H1 (cell line): ENCODE data around the gene OGDHL. TPM values are rescaled to one million over a fixed set of nuclear protein-coding genes. Genes with fewer than 3 reads are reported as not detected.

Source experiments
- CTCF ChIA-PET: fragments of 300-600 bp; sonication (Branson Sonifier 250); formaldehyde crosslinking; loops from one replicate; lab custom pipeline; 2021; ENCODE audit not compliant: partially characterized antibody; lab: Charles Lee
- POLR2A ChIA-PET: fragments of 300-600 bp; sonication (Branson Sonifier 250); formaldehyde crosslinking; loops from one replicate; lab custom pipeline; 2021; ENCODE audit warnings: inconsistent platforms; ENCODE audit not compliant: partially characterized antibody; lab: Charles Lee
- DNase-seq, 2 experiments: peaks; one replicate each; pipeline versions ENCODE4 v3.0.0 to v3.0.0-alpha.2; 2010 to 2022; ENCODE audit warnings: low spot score in 2 of 2, low read depth in 1 of 2, mixed read lengths in 1 of 2
- FAIRE-seq: peaks from 2 replicates; lab custom pipeline; 2011; peaks lifted over from hg19 to GRCh38; lab: Jason Lieb, UNC
- H2AFZ ChIP-seq: 2 replicates; pipeline ENCODE4 v1.8.1; 2012; ENCODE audit warnings: low read length, inconsistent platforms
- H2AK5ac ChIP-seq: 2 replicates; pipeline ENCODE4 v1.6.1; 2013; ENCODE audit warnings: low read depth, low read length
- H2BK120ac ChIP-seq: replicated peaks from 2 replicates; pipeline ENCODE3; 2013; ENCODE audit warnings: low read depth, low read length, inconsistent platforms
- H2BK12ac ChIP-seq: 2 replicates; pipeline ENCODE4 v1.6.1; 2013; ENCODE audit warnings: low read depth, low read length
- H2BK15ac ChIP-seq: 2 replicates; pipeline ENCODE4 v1.6.1; 2013; ENCODE audit warnings: low read length
- H2BK20ac ChIP-seq: 2 replicates; pipeline ENCODE4 v1.6.1; 2013; ENCODE audit warnings: low read length
- H2BK5ac ChIP-seq: 2 replicates; pipeline ENCODE4 v1.6.1; 2013; ENCODE audit warnings: low read depth, low read length
- H3K14ac ChIP-seq: 2 replicates; pipeline ENCODE4 v1.6.1; 2013; ENCODE audit warnings: inconsistent platforms; ENCODE audit not compliant: insufficient read length
- H3K18ac ChIP-seq: 2 replicates; pipeline ENCODE4 v1.6.1; 2013; ENCODE audit warnings: low read length; ENCODE audit errors: extremely low read depth
- H3K23ac ChIP-seq: 2 replicates; pipeline ENCODE4 v1.6.1; 2013; ENCODE audit warnings: inconsistent platforms; ENCODE audit not compliant: insufficient read length
- H3K23me2 ChIP-seq: 2 replicates; pipeline ENCODE4 v1.6.1; 2013; ENCODE audit warnings: low read depth, low read length
- H3K27ac ChIP-seq: 2 replicates; pipeline ENCODE4 v1.6.1; 2011; ENCODE audit warnings: low read depth, low read length, inconsistent platforms
- H3K27me3 ChIP-seq, 4 experiments: replicated peaks in 1 of 4; 1 replicate in 1 of 4; 2 replicates in 3 of 4; pipeline versions ENCODE4 v1.6.1 to v1.8.1; 2011 to 2013; ENCODE audit warnings: low read length in 3 of 4, mild to moderate bottlenecking in 3 of 4, inconsistent platforms in 2 of 4, mixed read lengths in 2 of 4, moderate library complexity in 1 of 4; ENCODE audit not compliant: control insufficient read depth in 3 of 4, insufficient read depth in 3 of 4; ENCODE audit errors: extremely low read depth in 1 of 4
- H3K36me3 ChIP-seq, 4 experiments: 2 replicates each; pipeline versions ENCODE4 v1.6.1 to v1.8.1; 2011 to 2013; ENCODE audit warnings: mild to moderate bottlenecking in 4 of 4, low read length in 3 of 4, moderate library complexity in 2 of 4, control low read depth in 1 of 4, inconsistent platforms in 1 of 4; ENCODE audit not compliant: insufficient read depth in 4 of 4, control insufficient read depth in 2 of 4
- H3K4ac ChIP-seq: replicated peaks from 2 replicates; pipeline ENCODE3; 2013; ENCODE audit warnings: low read length, low read depth, mixed read lengths, inconsistent platforms; ENCODE audit not compliant: insufficient read length
- H3K4me1 ChIP-seq, 4 experiments: replicated peaks in 1 of 4; 1 replicate in 1 of 4; 2 replicates in 3 of 4; pipeline versions ENCODE4 v1.6.1 to v1.8.1; 2011 to 2013; ENCODE audit warnings: low read length in 3 of 4, inconsistent platforms in 2 of 4, mixed read lengths in 1 of 4; ENCODE audit not compliant: insufficient read depth in 4 of 4, control insufficient read depth in 3 of 4
- H3K4me2 ChIP-seq, 2 experiments: 2 replicates each; pipeline versions ENCODE4 v1.6.1 to v1.8.1; 2011 to 2013; ENCODE audit warnings: low read depth in 2 of 2, low read length in 2 of 2, control low read depth in 1 of 2, inconsistent platforms in 1 of 2, mild to moderate bottlenecking in 1 of 2; ENCODE audit not compliant: insufficient read depth in 1 of 2
- H3K4me3 ChIP-seq, 4 experiments: fragments of 200-600, 300-600 bp in 1 of 4; sonication (generic), shearing (Covaris generic), sonication (Bioruptor Twin) in 1 of 4; 2 replicates each; pipeline versions ENCODE4 v1.5.1 to v1.8.1; 2011 to 2016; ENCODE audit warnings: low read length in 4 of 4, low read depth in 3 of 4, control low read depth in 2 of 4, inconsistent platforms in 2 of 4, mild to moderate bottlenecking in 2 of 4, mixed read lengths in 1 of 4, moderate library complexity in 1 of 4; ENCODE audit not compliant: insufficient read depth in 2 of 4; ENCODE audit errors: extremely low read depth in 1 of 4
- H3K56ac ChIP-seq: replicated peaks from 2 replicates; pipeline ENCODE3; 2013; ENCODE audit warnings: low read depth, mild to moderate bottlenecking, mixed read lengths, low read length, inconsistent platforms; ENCODE audit not compliant: insufficient read length
- H3K79me1 ChIP-seq: 2 replicates; pipeline ENCODE4 v1.6.1; 2013; ENCODE audit warnings: low read depth, low read length, control low read depth
- H3K79me2 ChIP-seq, 2 experiments: 2 replicates each; pipeline versions ENCODE4 v1.6.1 to v1.8.1; 2012 to 2013; ENCODE audit warnings: low read length in 2 of 2, mild to moderate bottlenecking in 2 of 2, inconsistent platforms in 1 of 2; ENCODE audit not compliant: insufficient read depth in 2 of 2, control insufficient read depth in 1 of 2
- H3K9ac ChIP-seq, 4 experiments: replicated peaks in 1 of 4; 1 replicate in 1 of 4; 2 replicates in 3 of 4; pipeline versions ENCODE4 v1.6.1 to v1.8.1; 2011 to 2013; ENCODE audit warnings: low read depth in 3 of 4, low read length in 3 of 4, control low read depth in 2 of 4, mild to moderate bottlenecking in 2 of 4, moderate library complexity in 2 of 4, inconsistent platforms in 1 of 4; ENCODE audit errors: extremely low read depth in 1 of 4
- H3K9me3 ChIP-seq, 2 experiments: 2 replicates each; pipeline versions ENCODE4 v1.6.1 to v1.8.1; 2012 to 2013; ENCODE audit warnings: mild to moderate bottlenecking in 2 of 2, moderate library complexity in 2 of 2, control low read depth in 1 of 2, inconsistent platforms in 1 of 2, low read depth in 1 of 2, low read length in 1 of 2, mixed read lengths in 1 of 2; ENCODE audit not compliant: insufficient read depth in 2 of 2
- H4K20me1 ChIP-seq, 2 experiments: replicated peaks in 1 of 2; 2 replicates each; pipeline versions ENCODE3 to v1.8.1; 2011 to 2013; ENCODE audit warnings: inconsistent platforms in 2 of 2, low read length in 2 of 2, mild to moderate bottlenecking in 1 of 2; ENCODE audit not compliant: insufficient read depth in 2 of 2, control insufficient read depth in 1 of 2
- H4K5ac ChIP-seq: 2 replicates; pipeline ENCODE4 v1.6.1; 2013; ENCODE audit warnings: low read length, low read depth, mixed read lengths, inconsistent platforms; ENCODE audit not compliant: insufficient read length
- H4K8ac ChIP-seq: 2 replicates; pipeline ENCODE4 v1.8.0; 2013; ENCODE audit warnings: mild to moderate bottlenecking, moderate library complexity, low read length, inconsistent platforms; ENCODE audit not compliant: insufficient read depth; ENCODE audit errors: extremely low read depth
- H4K91ac ChIP-seq: replicated peaks from 2 replicates; pipeline ENCODE3; 2013; ENCODE audit warnings: low read length, mixed read lengths, inconsistent platforms; ENCODE audit not compliant: insufficient read length
- ASH2L ChIP-seq: fragments of 200-600, 300-600 bp; sonication (generic); IDR thresholded peaks from one replicate; pipeline ENCODE4 v1.7.1; 2017; ENCODE audit warnings: low read length
- BACH1 ChIP-seq: IDR thresholded peaks from 2 replicates; pipeline ENCODE4 v1.6.1; 2012; ENCODE audit warnings: low read length, improper control_type of control experiment
- CBX8 ChIP-seq: fragments of 300-800, 300-1000 bp; sonication (generic); IDR thresholded peaks from 2 replicates; pipeline ENCODE4 v1.7.1; 2016; ENCODE audit warnings: low read depth, low read length, borderline replicate concordance
- CREB1 ChIP-seq: IDR thresholded peaks from 2 replicates; pipeline ENCODE4 v1.6.1; 2012; ENCODE audit warnings: inconsistent platforms
- EP300 ChIP-seq, 2 experiments: IDR thresholded peaks; 1 replicate in 1 of 2; 2 replicates in 1 of 2; pipeline ENCODE4 v1.6.1; 2011 to 2012; ENCODE audit warnings: low read depth in 2 of 2, low read length in 2 of 2, mild to moderate bottlenecking in 2 of 2, borderline replicate concordance in 1 of 2, inconsistent platforms in 1 of 2, moderate library complexity in 1 of 2
- EZH2 ChIP-seq: fragments of 200-600 bp; sonication (generic); IDR thresholded peaks from 2 replicates; pipeline ENCODE4 v1.7.1; 2012; ENCODE audit warnings: low read depth, mild to moderate bottlenecking, moderate library complexity, low read length, inconsistent platforms; ENCODE audit not compliant: severe bottlenecking
- GABPA ChIP-seq: IDR thresholded peaks from 2 replicates; pipeline ENCODE4 v1.6.1; 2011; ENCODE audit warnings: mild to moderate bottlenecking, low read length, moderate library complexity, borderline replicate concordance; ENCODE audit not compliant: insufficient read depth
- PHF8 ChIP-seq: fragments of 200-600 bp; sonication (generic); conservative IDR thresholded peaks from 2 replicates; pipeline ENCODE4 v1.7.1; 2012; ENCODE audit warnings: low read depth, mild to moderate bottlenecking, inconsistent platforms, low read length, moderate library complexity
- POLR2AphosphoS5 ChIP-seq: IDR thresholded peaks from 2 replicates; pipeline ENCODE4 v1.6.1; 2011; ENCODE audit warnings: low read depth, low read length
- RBBP5 ChIP-seq: IDR thresholded peaks from 2 replicates; pipeline ENCODE4 v1.7.1; 2012; ENCODE audit warnings: low read depth, mild to moderate bottlenecking, inconsistent platforms, low read length, moderate library complexity, borderline replicate concordance
- SIX5 ChIP-seq: IDR thresholded peaks from 2 replicates; pipeline ENCODE4 v1.6.1; 2011; ENCODE audit warnings: mild to moderate bottlenecking, low read depth, low read length
- SUZ12 ChIP-seq: fragments of 200-600 bp; sonication (generic); IDR thresholded peaks from 2 replicates; pipeline ENCODE4 v1.6.1; 2012; ENCODE audit warnings: mild to moderate bottlenecking, inconsistent platforms, low read length, moderate library complexity, mixed read lengths
- TAF1 ChIP-seq: IDR thresholded peaks from 2 replicates; pipeline ENCODE4 v1.6.1; 2011; ENCODE audit warnings: mild to moderate bottlenecking, low read depth, low read length
- TAF7 ChIP-seq: optimal IDR thresholded peaks from 2 replicates; pipeline ENCODE3; 2011; ENCODE audit warnings: low read depth, mild to moderate bottlenecking, inconsistent platforms, low read length, moderate library complexity, borderline replicate concordance
- ZNF274 ChIP-seq: IDR thresholded peaks from 2 replicates; pipeline ENCODE4 v1.7.0; 2012; ENCODE audit warnings: low read length, borderline replicate concordance; ENCODE audit errors: extremely low read depth
- WGBS, 2 experiments: shearing (Covaris generic) in 1 of 2; methylation state at CpG; one replicate each; pipeline versions ENCODE4 v1.1.6 to v1.1.7; 2013 to 2015; ENCODE audit warnings: low lambda C conversion rate in 2 of 2, mixed read lengths in 2 of 2, inconsistent platforms in 1 of 2, low coverage in 1 of 2, missing lambda C conversion rate in 1 of 2; ENCODE audit not compliant: insufficient replicate concordance in 2 of 2, insufficient coverage in 1 of 2, insufficient read length in 1 of 2; ENCODE audit errors: extremely low coverage in 1 of 2, missing lambda C conversion rate in 1 of 2; 5-methylcytosine and 5-hydroxymethylcytosine counted together
- polyA plus RNA-seq, 7 experiments: library from polyadenylated mRNA; depleted of rRNA in 3 of 7; stranded (reverse) in 5 of 7; unstranded in 2 of 7; fragments of >200 nt in 5 of 7; fragments of 200-250 nt in 2 of 7; gene quantifications; 1 replicate in 5 of 7; 2 replicates in 1 of 7; 4 replicates in 1 of 7; pipeline versions ENCODE4 v1.2.1 to v1.2.3, GENCODE V29; 2011 to 2013; ENCODE audit warnings: missing spikeins in 2 of 7, mixed read lengths in 2 of 7
- total RNA-seq: library from RNA; stranded (reverse); fragmentation: NEBNext Ultra II Directional; extraction: Animal tissue kit (Norgen Biotek cat#: 25700); gene quantifications from 2 replicates; pipeline ENCODE4 v1.2.1, GENCODE V29; 2021

The OGDHL gene
- total and polyA plus RNA-seq, 2 of the 8 experiments (the other 6 are each of a cell fraction or from before 2014, with no cell fraction given): 16.1 to 16.6 TPM

DNA sequence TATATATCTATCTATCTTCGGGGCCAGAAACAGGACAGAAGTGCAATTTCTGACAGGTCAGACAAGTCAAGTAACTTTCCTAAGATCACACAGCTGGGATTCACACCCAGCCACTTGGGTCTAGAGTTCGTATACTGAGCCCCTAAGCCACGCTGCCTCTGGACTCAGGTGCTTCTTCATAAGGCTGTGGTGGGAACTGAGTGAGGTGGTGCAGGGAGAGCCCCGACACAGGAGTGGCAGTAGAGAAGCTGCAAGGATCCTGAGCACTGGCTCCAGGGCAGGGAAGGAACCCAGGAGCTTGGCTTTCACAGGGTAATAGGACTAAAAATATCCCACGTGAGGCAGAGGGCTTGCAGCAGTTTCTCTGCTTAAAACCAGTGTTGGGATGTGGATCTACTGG lies 48.9 kb downstream of the OGDHL start:
- Histone ChIP-seq H3K9ac (no peak overlapping the region), H3K56ac (no peak overlapping the region), H2BK15ac (no peak overlapping the region), H3K4ac (no peak overlapping the region), H2AFZ (no peak overlapping the region), H2BK5ac (no peak overlapping the region), H2BK12ac (no peak overlapping the region), H3K23me2 (no peaks in the 10 kb centered on the region), H4K8ac (no peak overlapping the region), H3K79me2 (no peaks in the 10 kb centered on the region), H3K4me1 (no peaks in the 10 kb centered on the region), H3K9me3 (peaks cover 2 to 12% of the 10 kb centered on the region in 2 experiments; a peak in 3 of 4 replicates), H3K14ac (no peak overlapping the region), H4K91ac (no peak overlapping the region), H3K18ac (no peak overlapping the region), H3K36me3 (no peaks in the 10 kb centered on the region), H2BK20ac (no peak overlapping the region), H4K20me1 (no peaks in the 10 kb centered on the region), H3K23ac (no peak overlapping the region), H3K27ac (no peak overlapping the region), H3K79me1 (no peaks in the 10 kb centered on the region), H2BK120ac (no peak overlapping the region), H4K5ac (no peak overlapping the region), H3K4me2 (no peak overlapping the region), H3K27me3 (no peaks in the 10 kb centered on the region; a peak in 1 of 7 replicates), H2AK5ac (no peak overlapping the region), H3K4me3 (no peak overlapping the region)
- POLR2A ChIA-PET: no interaction called here
- no peak for DNase-seq
- WGBS, 2 experiments: 72% methylated on average over 5 of the region's 5 CpGs; no CpG with 5 or more reads in 1 of the 2 experiments
- CTCF ChIA-PET: interaction anchor here (1.0 to 1.8 kb wide), 4 partner anchors 9 to 31 kb away, joined by 3 to 6 read pairs (median 4); no protein-coding TSS in a partner anchor
- FAIRE-seq: no peak
- TF ChIP-seq CREB1: no peak
- no peak for TF ChIP-seq POLR2AphosphoS5
- TF ChIP-seq TAF1: no peak
- no peak for TF ChIP-seq EZH2
- TF ChIP-seq ZNF274: no peak
- TF ChIP-seq RBBP5: no peak
- no peak for TF ChIP-seq TAF7
- TF ChIP-seq ASH2L: no peak
- no peak for TF ChIP-seq GABPA
- TF ChIP-seq BACH1: no peak
- TF ChIP-seq SIX5: no peak
- TF ChIP-seq CBX8: no peak
- no peak for TF ChIP-seq EP300 (IDR thresholded peaks at IDR 0.05; ENCODE audit: borderline replicate concordance in 1 of 2, low read depth in 2 of 2, low read length in 2 of 2)
- no peak for TF ChIP-seq PHF8
- TF ChIP-seq SUZ12: no peak
